Measurements from ENCODE around the gene GRID2IP.

The GRID2IP gene

DNA sequence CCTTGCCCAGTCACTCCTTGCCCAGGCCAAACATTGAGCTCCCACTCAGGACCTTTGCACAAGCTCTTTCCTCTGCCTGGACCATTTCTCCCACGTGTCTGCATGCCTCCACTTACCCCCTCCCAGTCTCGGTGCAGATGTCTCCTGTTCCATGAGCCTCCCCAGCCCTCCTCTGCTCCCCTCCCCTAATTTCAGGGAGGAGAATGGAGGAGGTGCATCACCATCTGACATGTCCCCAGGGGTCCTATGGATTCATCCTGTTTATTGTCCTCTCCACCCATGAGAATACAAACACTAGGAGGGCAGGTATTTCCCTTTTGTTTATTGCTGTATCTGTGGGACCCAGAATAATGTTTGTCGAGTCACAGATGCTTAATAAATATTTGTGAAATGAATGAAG lies 8.6 kb upstream of the GRID2IP start:
- DNase-seq, result no peak

GRCh38 chr7:6558837-6559236 lies 7.6 kb upstream of the GRID2IP start:
- no peak for DNase-seq

DNA sequence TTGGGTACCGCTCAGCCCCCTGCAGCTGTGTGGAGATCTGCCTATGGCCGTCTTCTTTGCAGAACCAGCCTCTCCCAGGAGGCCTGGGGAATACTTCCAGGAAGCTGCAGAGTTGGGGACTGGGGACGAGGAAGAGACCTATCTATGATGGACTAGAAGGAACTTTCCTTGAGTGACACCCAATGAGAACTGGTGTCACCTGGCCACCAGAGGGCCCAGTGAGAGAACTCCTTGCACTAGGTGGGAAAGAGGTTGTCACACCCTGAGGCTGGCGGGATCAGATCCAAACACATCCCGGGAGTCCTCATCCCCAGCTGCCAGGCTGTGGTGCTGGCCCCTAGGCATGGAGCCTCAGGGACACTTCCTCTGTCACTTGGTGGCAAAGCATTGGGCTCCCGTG lies 4.9 kb upstream of the GRID2IP start:
- DNase-seq, result no peak

- no peak for DNase-seq
These were observed 3.6 kb upstream of the GRID2IP start for GRCh38 chr7:6554848-6555247.

- DNase-seq, result no peak
These were observed 2.3 kb upstream of the GRID2IP start for GRCh38 chr7:6553448-6554044.

DNA sequence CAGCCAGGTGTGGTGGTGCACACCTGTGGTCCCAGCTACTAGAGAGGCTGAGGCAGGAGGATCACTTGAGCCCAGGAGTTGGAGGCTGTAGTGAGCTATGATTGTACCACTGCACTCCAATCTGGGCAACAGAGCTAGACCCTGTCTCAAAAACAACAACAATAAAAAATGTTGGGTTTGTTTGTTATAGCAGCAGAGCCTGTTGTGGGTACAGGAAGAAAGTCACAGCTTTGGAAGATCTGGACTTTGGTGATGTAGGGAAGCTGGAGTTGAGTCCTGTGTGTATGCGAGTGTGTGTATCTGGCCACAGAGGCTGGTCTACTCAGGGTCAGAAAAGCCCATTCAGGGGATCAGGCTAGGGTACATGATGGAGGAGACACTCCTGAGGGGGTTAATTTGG lies 3.9 kb downstream of the GRID2IP start:
- no peak for DNase-seq

- DNase-seq, result no peak
These were observed 4.6 kb downstream of the GRID2IP start for GRCh38 chr7:6546498-6547251.

DNA sequence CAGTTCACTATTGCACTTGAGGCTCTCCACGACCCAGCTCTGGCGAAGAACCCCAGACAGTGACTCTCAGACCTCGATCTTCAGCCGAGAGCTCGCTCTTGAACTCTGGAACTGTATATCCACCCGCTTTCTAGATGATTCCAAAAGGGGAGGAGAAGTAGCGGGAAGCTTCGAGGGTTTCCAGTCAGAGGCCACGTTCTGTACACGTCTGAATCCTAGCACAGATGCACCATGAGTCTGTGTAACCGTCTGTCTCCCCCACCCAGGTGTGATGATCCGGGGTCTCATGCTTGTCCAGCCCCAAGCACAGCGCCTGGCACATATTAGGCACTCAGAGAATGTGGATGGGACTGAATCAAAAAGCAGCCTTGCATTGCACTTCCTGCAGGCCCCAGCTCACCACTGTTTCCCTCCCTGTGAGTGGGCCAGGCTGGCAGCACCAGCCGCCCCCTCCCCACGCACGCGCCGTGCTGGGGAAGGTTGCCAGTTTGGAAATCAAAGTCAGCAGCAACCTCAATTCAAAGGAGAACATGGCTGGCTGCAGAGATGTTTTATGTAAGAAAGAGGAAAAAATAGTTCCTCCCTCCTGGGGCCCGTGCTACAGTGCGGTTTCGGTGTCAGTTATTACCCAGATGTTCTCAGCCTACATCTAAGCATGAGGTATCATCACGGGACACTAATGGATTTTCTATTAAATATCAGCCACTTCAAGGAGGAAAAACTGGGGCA lies 5.7 kb downstream of the GRID2IP start:
- no peak for DNase-seq

GRCh38 chr7:6542368-6542767 lies 8.9 kb downstream of the GRID2IP start:
- no peak for DNase-seq

GRCh38 chr7:6536262-6537260 lies 14.7 kb downstream of the GRID2IP start:
- no peak for DNase-seq

DNA sequence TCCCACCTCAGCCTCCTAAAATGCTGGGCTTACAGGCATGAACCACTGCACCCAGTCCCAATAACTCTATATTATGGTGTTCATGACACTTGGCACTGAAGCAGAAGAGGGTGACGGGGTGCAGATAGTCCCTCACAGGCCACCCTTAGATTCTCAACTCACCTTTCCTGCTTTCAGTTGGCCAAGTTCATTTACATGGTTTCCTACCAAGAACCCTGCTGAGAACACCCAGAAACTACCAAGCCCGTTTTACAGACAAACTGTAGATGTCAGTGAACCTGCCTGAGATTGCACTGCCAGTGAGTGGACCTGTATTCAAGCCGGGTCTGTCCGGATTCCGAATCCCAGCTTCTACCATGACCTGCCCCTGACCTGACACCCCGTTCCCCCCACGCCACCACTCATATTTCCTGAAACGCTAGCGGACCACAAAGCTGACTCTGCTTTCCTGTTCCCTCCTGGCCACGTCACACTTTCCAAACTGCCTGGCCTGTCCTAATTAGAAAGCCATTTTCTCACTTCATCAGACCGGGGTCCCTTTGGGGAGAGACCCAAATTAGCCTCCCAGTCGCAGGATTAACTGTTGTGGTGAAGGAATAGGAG lies 17.3 kb downstream of the GRID2IP start:
- DNase-seq, result no peak

DNA sequence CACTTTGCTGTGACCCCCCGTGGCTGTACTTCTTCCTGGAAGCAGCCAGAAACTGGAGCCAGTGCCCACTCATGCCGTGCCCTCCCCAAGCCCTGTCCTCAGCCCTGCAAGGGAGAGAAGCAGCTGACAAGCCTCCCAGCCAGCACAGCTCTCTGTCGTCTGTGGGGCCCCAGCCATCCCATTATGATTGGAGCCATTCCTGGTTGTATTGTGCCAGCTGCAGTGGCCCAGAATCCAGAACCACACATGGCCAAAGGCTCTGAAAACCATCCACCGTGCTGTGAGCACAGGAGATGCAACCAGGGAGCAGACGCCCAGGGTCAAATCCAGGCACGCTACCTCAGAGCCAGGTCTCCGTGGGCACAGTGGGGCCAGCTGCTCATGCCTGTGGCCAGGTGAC lies 18.7 kb downstream of the GRID2IP start:
- DNase-seq, result no peak

DNA sequence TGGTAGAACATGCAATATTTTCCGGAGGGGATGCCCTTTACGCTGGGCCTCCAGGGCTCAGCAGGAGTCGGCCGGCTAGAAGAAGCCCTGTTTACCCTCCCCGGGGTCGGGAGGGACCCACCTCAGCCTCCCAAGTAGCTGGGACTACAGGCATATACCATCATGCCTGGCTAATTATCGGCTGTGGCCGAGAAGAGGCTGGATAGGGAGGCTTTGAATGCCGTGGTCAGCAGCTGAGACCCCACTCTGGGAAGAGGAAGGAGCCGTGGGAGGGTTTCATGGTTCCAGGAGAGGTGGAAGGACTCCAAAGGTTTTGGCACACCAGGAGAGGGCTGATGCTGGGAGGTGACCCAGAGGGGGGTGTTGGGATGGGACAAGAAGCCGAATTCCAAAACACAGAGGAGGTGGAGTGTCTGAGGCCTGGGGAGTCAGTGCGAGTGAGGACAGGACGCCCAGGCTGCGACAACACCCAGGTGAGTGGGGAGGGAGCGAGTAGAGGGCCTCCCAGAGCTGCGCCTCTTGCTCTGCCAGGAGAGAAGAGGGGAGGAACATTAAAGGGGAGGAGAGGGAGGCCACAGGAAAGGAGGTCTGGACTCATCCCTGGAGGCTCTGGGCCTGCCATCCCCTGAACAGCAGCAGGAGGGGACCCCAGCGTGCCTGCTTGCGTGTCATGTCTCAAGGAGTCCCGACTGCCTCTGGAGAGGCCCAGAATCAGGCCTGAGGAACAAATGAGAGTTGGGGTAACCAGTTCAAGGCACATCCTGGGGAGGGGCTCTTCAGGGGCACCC lies 19.6 kb downstream of the GRID2IP start:
- no peak for DNase-seq

GRCh38 chr7:6530626-6531491 lies 20.4 kb downstream of the GRID2IP start:
- DNase-seq, result no peak

DNA sequence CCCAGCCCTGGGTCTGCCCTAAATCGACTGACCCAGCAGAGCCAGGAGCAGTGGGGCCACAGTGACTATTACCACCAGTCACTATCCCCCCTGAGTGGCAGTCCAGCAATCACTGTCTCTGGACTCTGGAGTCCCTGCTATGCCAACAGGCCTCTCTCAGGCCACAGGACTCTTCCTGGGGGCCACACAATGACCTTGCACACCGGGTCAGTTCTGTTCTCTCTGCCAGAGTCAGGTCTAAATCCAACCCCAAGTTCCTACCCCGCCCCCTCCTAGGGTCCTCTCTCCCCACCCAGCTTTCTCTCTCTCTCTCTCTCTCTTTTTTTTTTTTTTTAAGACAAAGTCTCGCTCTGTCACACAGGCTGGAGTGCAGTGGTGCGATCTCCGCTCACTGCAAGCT lies 21.6 kb downstream of the GRID2IP start:
- no peak for DNase-seq

GRCh38 chr7:6528401-6529130 lies 22.7 kb downstream of the GRID2IP start:
- no peak for DNase-seq

DNA sequence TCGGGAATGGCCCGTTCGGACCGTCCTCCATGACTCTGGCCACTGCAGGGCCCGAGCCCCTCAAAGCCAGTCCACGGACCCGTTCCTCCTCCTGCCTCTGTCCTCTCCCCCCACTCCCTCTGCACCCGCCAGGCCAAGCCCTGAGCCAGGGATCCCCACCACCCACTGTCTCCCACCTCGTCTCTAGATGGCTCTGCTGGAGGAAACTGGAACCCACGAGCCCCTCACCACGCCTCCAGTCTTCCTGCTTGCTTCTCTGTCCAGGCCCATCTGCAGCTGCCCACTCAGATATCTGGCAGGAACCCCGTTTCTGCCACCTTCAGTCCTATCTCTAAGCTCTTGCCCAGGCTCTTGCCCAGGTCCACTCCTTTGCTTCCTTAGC lies 24.3 kb downstream of the GRID2IP start:
- DNase-seq, result no peak

GRCh38 chr7:6520163-6520981 lies 30.9 kb downstream of the GRID2IP start:
- DNase-seq, result no peak

DNA sequence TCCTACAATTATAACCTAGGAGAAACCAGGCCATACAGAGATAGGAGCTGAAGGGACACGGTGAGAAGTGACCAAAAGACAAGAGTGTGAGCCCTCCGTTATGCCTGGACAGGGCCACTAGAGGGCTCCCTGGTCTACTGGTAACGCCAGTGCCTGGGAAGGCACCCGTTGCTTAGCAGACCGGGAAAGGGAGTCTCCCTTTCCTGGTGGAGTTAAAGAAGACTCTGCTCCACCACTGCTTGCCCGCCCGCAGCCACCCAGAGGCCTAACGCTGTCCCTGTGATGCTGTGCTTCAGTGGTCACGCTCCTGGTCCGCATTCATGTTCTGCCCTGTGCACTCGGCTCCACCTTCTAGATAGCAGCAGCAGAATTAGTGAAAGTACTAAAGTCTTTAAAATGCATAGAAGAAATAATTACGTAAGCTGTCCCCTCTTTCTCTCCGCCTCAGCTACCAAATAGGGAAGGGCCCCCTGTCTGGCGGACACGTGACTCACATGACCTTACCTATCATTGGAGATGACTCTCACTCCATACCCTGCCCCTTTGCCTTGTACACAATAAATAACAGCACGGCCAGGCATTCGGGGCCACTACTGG lies 34.8 kb downstream of the GRID2IP start:
- DNase-seq, result peak; percentile 66

Data from T1000 (cell line).